ENCODE results near the gene ARHGEF9.
"Not testable (repeated sequence)": the region's sequence is repeated elsewhere in the genome, so short reads cannot be mapped to it uniquely, and the experiment has no call there.

Gene ARHGEF9

DNA sequence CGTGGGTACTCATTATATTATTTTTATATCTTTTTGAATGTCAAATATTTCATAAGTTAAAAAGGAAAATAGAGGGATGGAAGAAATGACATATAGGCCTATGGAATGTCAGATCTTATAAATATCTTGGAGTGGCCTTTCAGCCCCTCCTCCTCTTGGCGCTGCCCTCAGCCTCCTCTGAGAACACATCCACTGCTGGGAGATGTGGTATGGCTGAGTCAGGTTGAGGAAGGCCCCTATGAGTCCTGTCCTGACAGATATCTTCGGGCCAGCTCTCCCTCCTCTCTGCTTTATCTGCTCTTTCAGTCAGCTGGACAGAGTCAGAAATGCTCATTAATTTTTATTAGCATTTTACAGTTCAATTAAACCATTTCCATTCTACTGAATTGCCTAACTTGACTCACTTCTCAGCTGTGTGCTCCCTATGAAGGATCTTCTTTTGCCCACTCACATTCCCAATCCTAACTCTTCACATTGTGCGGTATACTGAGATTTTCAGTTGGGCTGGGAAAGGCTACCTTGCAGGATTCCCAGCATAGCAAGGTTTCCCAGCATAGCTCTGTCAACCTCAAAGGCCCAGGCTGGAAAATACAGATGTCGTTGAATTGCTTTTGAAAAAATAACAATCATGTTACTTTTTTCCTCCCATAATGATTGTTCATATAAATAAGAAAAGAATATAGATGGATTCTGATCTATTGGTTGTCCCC, 128.0 kb downstream of the ARHGEF9 start:
- DNase-seq: no peak

DNA sequence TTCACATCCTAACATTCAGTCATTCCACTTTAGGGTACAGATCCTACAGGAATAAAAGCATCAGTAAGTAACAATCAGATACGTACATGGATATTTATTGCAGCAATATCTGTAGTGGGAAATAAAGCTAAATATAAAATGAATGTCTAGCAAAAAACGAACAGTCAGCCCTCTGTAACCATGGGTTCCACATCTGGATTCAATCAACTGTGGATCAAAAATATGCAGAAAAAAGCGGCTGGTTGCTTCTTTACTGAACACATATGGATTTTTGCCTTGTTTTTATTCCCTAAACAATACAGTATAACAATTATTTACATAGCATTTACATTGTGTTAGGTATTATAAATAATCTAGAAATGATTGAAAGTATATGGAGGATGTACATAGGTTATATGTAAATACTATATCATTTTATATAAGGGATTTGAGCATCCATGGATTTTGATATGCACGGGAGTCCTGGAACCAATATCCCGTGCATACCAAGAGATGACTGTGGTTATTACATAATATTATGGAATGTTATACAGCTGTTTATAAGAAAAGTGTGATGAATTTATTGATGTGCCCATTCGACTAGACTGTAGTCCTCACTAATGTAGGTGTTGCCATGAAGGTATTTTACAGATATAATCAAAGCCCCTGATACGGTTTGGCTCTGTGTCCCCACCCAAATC, 132.8 kb downstream of the ARHGEF9 start:
- DNase-seq: no peak

DNA sequence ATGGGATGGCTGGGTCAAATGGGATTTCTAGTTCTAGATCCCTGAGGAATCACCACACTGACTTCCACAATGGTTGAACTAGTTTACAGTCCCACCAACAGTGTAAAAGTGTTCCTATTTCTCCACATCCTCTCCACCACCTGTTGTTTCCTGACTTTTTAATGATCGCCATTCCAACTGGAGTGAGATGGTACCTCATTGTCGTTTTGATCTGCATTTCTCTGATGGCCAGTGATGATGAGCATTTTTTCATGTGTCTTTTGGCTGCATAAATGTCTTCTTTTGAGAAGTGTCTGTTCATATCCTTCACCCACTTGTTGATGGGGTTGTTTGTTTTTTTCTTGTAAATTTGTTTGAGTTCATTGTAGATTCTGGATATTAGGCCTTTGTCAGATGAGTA, 139.3 kb downstream of the ARHGEF9 start:
- DNase-seq: not testable (repeated sequence)

GRCh38 chrX:63635750-63636149, 149.3 kb downstream of the ARHGEF9 start:
- no peak for DNase-seq

GRCh38 chrX:63613531-63614028, 171.4 kb downstream of the ARHGEF9 start:
- no peak for DNase-seq

GRCh38 chrX:63585936-63586335, 199.1 kb downstream of the ARHGEF9 start:
- no peak for DNase-seq

All from NCI-H69 (cell line).